Measurements from ENCODE around the gene CYP2A7. TPM values are rescaled to one million over a fixed set of nuclear protein-coding genes. Genes with fewer than 3 reads are reported as not detected.
"Not testable (repeated sequence)": the region's sequence is repeated elsewhere in the genome, so short reads cannot be mapped to it uniquely, and the experiment has no call there.

The CYP2A7 gene
- not detected for polyA plus RNA-seq (2013, experiment 1 of 2; ENCODE audit: insufficient read length)
- polyA plus RNA-seq (2013, experiment 2 of 2; ENCODE audit: insufficient read length): not detected

DNA sequence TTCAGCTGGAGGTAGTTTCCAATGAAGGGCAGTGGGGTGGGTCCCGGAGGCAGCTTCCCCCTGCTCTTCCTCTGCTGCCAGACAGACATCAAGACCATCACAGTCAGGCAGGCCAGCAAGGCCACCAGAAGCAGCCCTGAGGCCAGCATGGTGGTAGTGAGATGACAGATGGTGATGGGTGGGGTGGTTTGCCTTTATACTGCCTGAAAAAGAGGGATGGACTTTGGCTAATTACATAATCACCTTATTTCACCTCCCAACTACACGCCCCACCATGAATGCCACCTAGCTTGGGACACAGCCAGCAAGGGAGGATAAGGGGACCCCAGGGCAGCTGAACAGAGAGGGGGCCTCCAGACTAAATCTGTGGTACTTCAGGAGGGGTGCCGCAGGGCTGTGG lies at the start of gene CYP2A7:
TSS of gene CYP2A7 (minus strand) at position 170 of the 400 bp plus-strand sequence. CDS start at position 149, 21 bp downstream.
- DNase-seq: not testable (repeated sequence)

DNA sequence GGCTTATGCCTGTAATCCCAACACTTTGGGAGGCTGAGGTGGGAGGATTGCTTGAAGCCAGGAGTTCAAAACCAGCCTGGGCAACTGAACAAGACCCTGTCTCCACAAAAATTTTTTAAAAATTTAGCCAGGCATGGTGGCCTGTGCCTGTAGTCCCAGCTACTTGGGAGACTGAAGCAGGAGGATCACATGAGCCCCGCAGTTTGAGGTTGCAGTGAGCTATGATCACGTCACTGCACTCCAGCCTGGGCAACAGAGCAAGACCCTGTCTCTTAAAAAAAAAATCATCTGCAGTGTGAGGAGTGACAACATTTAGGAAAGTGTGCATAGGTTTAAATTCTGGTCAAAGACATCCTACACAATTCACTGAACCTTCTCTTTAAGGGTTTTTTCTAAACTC lies 48.8 kb upstream of the CYP2A7 start:
- DNase-seq: not testable (repeated sequence)

DNA sequence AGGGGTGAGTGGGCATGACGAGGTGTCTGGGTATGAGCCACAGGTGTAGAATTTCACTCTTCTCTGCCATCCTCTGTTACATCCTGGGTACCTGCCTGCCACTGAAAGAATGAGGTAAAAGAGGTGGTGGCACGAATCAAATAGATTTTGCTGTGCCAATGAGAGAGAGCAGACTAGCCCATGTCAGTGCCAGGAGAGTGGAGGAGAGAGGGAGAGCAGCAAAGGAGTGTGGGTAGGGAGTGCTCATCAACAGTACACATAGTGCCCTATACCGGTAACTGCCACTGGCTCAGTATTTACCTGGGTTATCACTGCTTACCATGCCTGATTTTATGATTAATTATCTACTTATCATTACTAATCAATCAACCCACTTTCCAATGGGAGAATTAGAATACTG lies 47.9 kb upstream of the CYP2A7 start:
- DNase-seq: not testable (repeated sequence)

- DNase-seq: no peak
These were observed 46.8 kb upstream of the CYP2A7 start for GRCh38 chr19:40928850-40929249.

DNA sequence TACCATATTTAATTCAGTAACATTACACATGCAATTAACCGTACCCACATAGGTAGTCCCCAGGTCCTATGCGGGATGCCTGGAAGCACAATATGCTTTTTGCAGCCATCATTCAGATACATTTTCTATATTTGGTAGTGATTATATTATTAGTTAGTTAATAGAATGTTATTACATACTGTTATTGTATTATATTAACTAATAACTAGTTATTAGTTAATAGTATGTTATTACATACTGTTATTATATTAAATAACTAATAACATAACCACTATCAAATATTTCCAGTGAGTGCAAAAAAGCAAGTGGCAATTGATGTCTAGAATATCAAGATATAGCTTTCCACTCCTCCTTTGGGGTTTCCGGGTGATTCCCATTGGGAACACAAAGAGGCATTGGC lies 45.5 kb upstream of the CYP2A7 start:
- no peak for DNase-seq

GRCh38 chr19:40926276-40926675 lies 44.2 kb upstream of the CYP2A7 start:
- DNase-seq: not testable (repeated sequence)

DNA sequence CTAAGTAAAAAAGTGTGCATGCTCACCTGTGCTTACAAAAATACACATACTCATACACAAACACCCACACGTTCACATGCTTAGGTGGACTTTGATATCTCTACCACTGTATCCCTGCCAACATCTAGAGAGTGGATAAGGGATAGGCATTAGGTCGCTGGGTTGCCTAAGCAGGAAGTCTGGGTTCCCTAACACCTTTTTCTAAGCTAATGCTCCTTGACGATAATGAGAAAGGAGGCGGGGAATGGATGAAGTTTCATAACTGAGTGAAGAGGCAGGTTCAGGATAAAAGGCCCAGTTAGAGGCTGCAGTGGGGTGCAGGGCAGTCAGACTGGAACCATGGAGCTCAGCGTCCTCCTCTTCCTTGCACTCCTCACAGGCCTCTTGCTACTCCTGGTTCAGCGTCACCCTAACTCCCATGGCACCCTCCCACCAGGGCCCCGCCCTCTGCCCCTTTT lies 41.9 kb upstream of the CYP2A7 start:
- no peak for DNase-seq

DNA sequence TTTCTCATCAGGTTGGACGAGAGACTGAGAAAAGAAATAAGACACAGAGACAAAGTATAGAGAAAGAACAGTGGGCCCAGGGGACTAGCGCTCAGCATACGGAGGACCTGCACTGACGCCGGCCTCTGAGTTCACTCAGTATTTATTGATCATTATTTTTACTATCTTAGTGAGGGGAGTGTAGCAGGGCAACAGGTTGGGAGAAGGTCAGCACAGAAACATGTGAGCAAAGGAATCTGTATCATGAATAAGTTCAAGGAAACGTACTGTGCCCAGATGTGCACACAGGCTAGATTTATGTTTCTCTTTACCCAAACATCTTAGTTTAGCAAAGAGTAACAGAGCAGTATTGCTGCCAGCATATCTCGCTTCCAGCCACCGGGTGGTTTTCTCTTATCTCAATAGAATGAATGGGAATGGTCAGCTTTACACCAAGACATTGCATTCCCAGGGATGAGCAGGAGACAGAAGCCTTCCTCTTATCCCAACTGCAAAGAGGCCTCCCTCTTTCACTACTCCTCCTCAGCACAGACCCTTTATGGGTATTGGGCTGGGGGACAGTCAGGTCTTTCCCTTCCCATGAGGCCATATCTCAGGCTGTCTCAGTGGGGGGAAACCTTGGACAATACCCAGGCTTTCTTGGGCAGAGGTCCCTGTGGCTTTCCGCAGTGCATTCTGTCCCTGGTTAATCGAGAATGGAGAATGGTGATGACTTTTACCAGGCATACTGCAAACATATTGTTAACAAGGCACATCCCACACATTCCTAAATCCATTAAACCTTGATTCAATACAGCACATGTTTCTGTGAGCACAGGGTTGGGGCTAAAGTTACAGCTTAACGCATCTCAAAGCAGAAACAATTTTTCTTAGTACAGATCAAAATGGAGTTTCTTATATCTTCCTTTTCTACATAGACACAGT lies 40.5 kb upstream of the CYP2A7 start:
- DNase-seq: not testable (repeated sequence)

DNA sequence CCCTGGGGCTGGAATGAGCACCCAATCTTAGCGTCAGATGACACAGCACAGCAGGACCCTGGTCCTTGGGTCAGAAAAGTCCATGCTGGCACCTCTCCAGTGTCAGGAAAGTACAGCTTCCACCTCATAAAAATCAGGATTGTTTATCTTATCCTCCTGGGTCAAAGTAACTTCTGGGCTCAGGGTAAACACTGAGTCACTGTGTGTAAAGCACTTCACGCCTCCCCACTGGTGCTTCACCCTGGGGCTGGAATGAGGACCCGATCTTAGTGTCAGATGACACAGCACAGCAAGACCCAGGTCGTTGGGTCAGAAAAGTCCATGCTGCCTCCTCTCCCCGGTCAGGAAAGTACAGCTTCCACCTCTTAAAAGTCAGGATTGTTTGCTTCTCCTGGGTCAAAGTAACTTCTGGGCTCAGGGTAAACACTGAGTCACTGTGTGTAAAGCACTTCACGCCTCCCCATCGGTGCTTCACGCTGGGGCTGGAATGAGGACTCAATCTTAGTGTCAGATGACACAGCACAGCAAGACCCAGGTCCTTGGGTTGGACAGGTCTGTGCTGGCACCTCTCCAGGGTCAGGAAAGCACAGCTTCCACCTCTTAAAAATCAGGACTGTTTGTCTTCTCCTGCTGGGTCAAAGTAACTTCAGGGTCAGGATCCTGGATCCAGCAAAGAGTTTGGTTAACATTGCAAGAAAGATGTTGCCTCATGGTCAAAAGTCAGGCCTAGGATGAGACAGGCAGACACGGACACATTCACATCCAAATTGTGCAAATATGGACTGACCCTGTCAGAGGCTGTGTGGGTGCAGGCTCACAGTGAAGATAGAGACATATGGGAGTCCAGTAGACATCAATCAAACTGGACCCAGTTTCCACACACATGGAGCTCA lies 39.2 kb upstream of the CYP2A7 start:
- DNase-seq: no peak

GRCh38 chr19:40920300-40921004 lies 38.4 kb upstream of the CYP2A7 start:
- no peak for DNase-seq

GRCh38 chr19:40919530-40920299 lies 37.7 kb upstream of the CYP2A7 start:
- DNase-seq: not testable (repeated sequence)

DNA sequence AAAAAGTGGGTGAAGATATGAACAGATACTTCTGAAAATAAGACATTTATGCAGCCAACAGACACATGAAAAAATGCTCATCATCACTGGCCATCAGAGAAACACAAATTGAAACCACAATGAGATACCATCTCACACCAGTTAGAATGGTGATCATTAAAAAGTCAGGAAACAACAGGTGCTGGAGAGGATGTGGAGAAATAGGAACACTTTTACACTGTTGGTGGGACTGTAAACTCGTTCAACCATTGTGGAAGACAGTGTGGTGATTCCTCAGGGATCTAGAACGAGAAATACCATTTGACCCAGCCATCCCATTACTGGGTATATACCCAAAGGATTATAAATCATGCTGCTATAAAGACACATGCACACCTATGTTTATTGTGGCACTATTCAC lies 36.3 kb upstream of the CYP2A7 start:
- DNase-seq: not testable (repeated sequence)

- DNase-seq: no peak
These were observed 26.9 kb upstream of the CYP2A7 start for GRCh38 chr19:40908976-40909375.

DNA sequence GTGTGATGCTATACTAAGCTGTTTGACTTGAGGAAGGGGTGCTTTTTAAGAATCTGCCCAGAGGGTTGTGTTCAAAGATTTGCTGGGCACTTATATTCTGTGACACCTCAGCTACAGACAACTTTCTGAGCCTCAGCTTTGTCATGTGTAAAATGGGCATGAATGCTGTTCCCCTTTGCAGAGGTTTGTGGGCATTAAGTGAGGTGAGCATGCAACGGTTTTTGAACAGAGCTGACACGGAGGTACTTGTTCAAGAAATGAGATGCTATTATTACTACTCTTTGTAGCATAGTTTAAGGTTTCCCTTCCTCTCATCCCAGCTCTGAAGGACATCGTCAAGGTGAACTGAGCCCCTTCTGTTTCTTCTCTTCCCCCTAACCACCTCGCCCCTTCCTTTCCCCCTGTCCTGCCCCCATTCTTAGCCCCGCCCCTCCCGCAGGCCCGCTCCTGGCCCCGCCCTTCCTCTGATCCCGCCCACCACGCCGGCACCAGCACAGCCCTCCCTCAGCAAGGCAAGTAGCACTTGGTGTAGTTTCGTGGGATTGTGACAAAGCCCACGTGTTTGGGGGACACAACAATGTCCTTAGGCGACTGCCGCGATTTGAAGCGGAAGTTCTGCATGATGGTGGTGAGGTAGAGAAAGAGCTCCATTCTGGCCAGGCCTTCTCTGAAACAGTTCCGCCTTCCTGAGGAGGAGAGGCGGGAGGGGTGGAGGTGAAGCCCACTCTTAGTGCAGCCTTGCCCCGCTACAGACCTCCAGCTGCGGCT lies 26.1 kb upstream of the CYP2A7 start:
- DNase-seq: no peak

DNA sequence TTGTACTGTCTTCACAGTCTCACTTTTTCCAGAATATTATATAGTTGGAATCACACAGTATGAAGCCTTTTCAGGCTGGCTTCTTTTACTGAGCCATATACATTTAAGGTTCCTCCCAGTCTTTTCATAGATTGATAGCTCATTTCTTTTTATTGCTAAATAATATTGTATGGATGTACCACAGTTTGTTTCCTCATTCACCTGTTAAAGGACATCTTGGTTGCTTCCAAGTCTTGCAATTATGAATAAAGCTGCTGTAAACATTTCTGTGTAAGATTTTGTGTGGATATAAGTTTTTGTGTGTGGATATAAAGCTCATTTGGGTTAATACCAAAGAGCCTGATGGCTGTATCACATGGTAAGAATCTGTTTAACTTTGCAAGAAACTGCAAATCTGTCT lies 24.5 kb upstream of the CYP2A7 start:
- DNase-seq: no peak

DNA sequence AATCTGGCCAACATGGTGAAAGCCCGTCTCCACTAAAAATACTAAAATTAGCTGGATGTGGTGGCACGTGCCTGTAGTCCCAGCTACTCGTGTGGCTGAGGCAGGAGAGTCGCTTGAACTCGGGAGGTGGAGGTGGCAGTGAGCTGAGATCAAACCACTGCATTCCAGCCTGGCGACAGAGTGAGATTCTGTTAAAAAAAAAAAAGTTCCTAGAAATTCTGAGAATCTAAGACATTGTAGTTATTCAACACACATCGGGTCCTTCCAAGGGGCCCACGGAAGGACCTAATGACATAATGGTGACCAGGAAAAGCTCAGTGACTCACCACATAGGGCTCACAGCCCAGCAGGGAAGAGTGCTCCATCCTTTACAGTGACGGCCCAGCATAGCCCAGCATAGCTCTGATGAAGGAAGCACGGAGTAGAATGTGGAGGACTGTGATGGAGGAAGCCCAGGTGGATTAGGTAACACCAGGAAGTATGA lies 22.7 kb upstream of the CYP2A7 start:
- peak; percentile 22 for DNase-seq

DNA sequence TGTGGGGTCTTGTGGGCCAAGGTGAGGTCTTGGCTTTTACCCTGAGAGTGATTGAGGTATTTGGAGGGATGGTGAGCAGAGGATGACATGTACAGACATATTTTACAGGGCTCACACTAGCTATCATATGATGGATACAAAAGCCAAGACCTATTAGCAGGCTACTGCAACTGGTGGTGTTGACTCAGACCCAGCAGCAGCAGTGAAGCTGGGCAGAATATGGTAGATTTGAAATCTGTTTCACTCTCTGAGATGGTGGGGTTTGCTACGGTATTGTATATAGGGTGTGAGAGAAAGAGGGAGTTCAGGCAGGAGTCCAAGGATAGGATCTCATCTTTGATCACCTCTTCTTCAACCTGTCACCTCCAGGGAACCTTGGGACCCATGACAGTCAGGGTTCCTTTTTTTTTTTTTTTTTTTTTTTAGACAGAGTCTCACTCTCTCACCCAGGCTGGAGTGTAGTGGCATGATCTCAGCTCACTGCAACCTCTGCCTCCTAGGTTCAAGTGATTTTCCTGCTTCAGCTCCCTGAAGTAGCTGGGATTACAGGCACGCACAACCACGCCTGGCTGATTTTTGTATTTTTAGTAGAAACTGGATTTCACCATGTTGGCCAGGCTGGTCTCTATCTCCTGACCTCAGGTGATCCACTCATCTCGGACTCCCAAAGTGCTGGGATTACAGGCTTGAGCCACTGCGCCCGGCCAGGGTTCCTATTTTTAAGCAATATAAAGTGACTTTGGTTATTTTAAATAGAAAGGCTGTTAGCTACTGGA lies 20.1 kb upstream of the CYP2A7 start:
- DNase-seq: not testable (repeated sequence)

GRCh38 chr19:40900521-40900920 lies 18.5 kb upstream of the CYP2A7 start:
- not testable (repeated sequence) for DNase-seq

DNA sequence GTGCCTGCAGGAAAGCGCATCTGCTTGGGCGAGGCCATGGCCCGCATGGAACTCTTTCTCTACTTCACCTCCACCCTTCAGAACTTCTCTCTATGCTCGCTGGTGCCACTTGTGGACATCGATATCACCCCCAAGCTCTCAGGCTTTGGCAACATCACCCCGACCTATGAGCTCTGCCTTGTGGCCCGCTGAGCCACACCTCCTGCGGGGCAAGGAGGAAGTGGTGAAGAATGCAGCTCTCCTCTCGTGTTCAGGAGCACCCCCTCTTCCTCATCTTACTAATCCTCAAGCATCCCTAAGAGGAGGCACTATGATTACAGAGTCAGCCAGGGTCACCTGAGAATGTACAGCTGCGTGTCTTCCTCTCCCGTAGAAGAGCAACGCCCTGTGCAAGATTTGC lies 17.9 kb upstream of the CYP2A7 start:
- DNase-seq: not testable (repeated sequence)
